Effector memory CD4-positive, alpha-beta T cell (primary cell): ENCODE results near the gene CUEDC1.
A peak's percentile ranks its signal among the peaks of the same experiment; 100 is the strongest.

Source experiments
- DNase-seq, 3 donors: peaks; one replicate each; pipeline ENCODE4 v3.0.0-alpha.2; 2020
- H3K27ac ChIP-seq: 2 replicates; pipeline ENCODE4 v1.7.0; 2013; ENCODE audit warnings: mild to moderate bottlenecking, low read length, moderate library complexity; ENCODE audit not compliant: insufficient read depth, poor library complexity, severe bottlenecking
- H3K27me3 ChIP-seq: replicated peaks from 2 replicates; pipeline ENCODE4 v1.7.0; 2013; ENCODE audit warnings: mild to moderate bottlenecking, low read length; ENCODE audit not compliant: insufficient read depth, control insufficient read depth, poor library complexity, severe bottlenecking
- H3K36me3 ChIP-seq: 2 replicates; pipeline ENCODE4 v1.7.0; 2013; ENCODE audit warnings: mild to moderate bottlenecking, low read length, moderate library complexity; ENCODE audit not compliant: control insufficient read depth, insufficient read depth
- H3K4me1 ChIP-seq: 2 replicates; pipeline ENCODE4 v1.7.0; 2013; ENCODE audit warnings: low read length, mild to moderate bottlenecking; ENCODE audit not compliant: control insufficient read depth, insufficient read depth, poor library complexity, severe bottlenecking
- H3K4me3 ChIP-seq: 2 replicates; pipeline ENCODE4 v1.7.0; 2013; ENCODE audit warnings: low read length, low read depth, mild to moderate bottlenecking; ENCODE audit not compliant: insufficient read depth, poor library complexity, severe bottlenecking
- H3K9me3 ChIP-seq: 2 replicates; pipeline ENCODE4 v1.7.0; 2013; ENCODE audit warnings: mild to moderate bottlenecking, low read length, moderate library complexity; ENCODE audit not compliant: control insufficient read depth

Gene CUEDC1

DNA sequence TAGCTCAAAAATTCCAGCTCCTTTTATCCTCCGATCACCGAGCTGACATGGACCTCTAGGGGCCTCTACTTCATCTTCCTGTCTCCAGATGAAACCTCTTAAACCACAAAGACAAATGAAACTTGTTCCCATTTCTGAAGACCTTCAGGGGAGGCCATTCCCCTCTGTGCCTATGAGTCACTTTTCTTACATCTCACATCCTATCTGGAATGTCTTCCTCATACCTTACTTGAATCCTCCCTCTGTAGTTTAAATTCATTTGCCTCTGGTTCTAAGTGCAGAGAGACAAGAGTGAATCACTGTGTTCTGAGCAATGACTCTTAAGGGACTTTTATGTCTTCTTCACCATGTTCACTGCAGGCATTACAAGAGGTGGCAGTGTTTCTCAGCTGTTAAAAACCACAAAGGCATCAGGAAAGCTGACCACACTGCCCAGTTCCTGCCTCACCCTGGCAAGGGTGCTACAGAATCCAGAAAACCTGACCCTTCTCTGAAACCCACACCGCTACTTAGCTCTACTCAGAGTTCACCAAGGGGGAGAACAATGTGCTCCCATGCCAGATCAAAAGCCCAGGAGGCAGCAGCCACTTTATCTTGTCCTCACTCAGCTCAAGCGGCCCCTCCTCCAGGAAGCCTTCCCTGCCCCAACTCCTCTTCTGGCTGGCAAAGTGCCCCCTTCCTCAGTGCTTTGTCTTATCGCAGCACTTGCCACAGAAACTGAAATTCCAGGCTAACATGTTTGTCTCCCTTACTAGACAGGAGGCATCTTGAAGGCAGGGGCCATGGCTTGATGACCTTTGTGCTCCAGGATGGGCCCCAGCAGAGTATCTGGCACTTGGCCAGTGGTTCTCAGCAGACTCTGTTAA is 6.4 kb downstream of the CUEDC1 start:
- DNase-seq, result no peak
- Histone ChIP-seq H3K27me3 (no peaks in the 10 kb centered on the region), H3K27ac (no peak overlapping the region), H3K4me1 (peaks cover 3% of the 10 kb centered on the region), H3K36me3 (no peaks in the 10 kb centered on the region), H3K9me3 (no peaks in the 10 kb centered on the region), H3K4me3 (no peak overlapping the region)

DNA sequence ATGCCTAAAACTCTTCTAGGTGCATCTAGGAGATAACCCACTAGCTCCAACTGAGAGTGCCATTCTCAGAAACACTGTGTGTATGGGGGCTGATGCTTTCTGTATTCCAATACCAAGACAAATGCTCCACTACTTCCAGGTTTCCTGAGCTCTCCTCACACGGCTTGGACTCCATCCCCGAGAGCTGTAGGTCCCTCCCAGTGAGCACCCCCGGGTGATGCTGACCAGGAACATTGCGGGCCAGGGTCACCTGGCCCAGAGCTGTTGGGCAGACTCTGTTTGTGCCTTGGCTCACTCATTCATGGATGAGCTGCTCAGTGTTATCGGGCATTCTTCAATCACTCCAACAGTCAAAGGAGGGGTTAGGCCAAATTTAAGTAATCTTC is 7.0 kb downstream of the CUEDC1 start:
- Histone ChIP-seq H3K4me3 (no peak overlapping the region), H3K27ac (no peak overlapping the region), H3K36me3 (no peaks in the 10 kb centered on the region), H3K4me1 (peaks cover 3% of the 10 kb centered on the region), H3K9me3 (no peaks in the 10 kb centered on the region), H3K27me3 (no peaks in the 10 kb centered on the region)
- DNase-seq, result no peak

DNA sequence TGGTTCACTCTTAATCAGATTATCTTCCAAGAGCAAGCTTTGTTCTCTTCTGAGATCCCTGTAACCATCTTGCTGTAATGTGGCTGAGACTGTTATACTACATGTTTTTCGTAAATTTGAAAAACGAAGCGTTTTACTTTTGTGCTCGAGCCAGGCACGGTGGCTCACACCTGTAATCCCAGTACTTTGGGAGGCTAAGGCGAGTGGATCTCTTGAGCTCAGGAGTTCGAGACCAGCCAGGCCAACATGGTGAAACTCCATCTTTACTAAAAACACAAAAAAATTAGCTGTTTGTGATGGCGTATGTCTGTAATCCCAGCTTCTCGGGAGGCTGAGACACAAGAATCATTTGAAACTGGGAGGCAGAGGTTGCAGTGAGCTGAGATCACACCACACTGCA is 7.8 kb downstream of the CUEDC1 start:
- H3K27ac ChIP-seq, result no peak overlapping the region
- no peaks in the 10 kb centered on the region for H3K9me3 ChIP-seq
- no peak for DNase-seq
- no peaks in the 10 kb centered on the region for H3K27me3 ChIP-seq
- no peaks in the 10 kb centered on the region for H3K36me3 ChIP-seq
- H3K4me1 ChIP-seq, result peaks cover 3% of the 10 kb centered on the region
- no peak overlapping the region for H3K4me3 ChIP-seq

GRCh38 chr17:57946798-57947358 is 8.3 kb downstream of the CUEDC1 start:
- H3K36me3 ChIP-seq, result no peaks in the 10 kb centered on the region
- H3K27ac ChIP-seq, result no peak overlapping the region
- H3K4me3 ChIP-seq, result peak overlapping the region; percentile 44
- DNase-seq, result no peak
- no peaks in the 10 kb centered on the region for H3K27me3 ChIP-seq
- peaks cover 3% of the 10 kb centered on the region for H3K4me1 ChIP-seq
- H3K9me3 ChIP-seq, result no peaks in the 10 kb centered on the region

- no peak for DNase-seq
- Histone ChIP-seq H3K36me3 (no peaks in the 10 kb centered on the region), H3K4me1 (peaks cover 3% of the 10 kb centered on the region), H3K9me3 (no peaks in the 10 kb centered on the region), H3K27me3 (no peaks in the 10 kb centered on the region), H3K4me3 (peak overlapping the region; percentile 44), H3K27ac (no peak overlapping the region)
Observed at GRCh38 chr17:57945996-57946797, 9.0 kb downstream of the CUEDC1 start.

DNA sequence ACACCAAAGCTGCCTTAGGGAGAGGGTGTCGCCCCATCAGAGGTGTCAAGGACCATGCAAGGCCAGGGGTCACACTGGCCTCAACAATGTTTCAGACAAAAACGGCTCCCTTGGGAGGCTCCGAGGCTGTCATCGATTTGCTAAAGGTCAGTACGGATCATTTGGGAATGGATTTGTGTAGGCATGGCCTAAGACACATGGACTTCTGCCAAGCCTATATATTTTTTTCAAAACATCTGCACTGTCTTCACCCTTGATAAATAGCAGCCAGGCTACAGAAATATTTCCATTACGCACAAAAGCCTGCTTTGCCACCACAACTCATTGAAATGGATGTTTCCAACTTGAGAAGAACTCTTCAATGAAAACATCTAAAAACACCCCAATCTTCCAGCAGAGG is 10.3 kb downstream of the CUEDC1 start:
- DNase-seq, result no peak
- Histone ChIP-seq H3K9me3 (no peaks in the 10 kb centered on the region), H3K27me3 (no peaks in the 10 kb centered on the region), H3K36me3 (no peaks in the 10 kb centered on the region), H3K4me1 (peaks cover 3% of the 10 kb centered on the region), H3K27ac (no peak overlapping the region), H3K4me3 (no peak overlapping the region)

DNA sequence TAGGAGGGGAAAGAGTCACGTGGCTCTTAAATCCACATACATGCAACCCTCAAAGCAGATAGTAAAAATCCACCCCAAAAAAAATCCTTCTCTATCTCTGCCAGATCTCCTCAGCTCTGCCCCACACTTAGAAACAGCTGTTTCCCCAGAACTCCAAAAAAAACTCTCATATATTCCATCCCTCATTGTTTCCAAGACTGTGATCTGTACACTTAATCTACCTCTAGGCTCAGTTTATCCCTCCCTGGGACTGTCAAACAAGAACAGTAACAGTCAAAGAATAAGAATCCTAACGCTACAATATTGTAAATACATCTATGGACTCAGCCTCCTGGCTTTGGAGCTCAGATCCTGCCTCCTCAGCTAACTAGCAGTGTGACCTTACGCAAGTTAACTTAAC is 11.6 kb downstream of the CUEDC1 start:
- H3K4me1 ChIP-seq, result peaks cover 3% of the 10 kb centered on the region
- H3K27ac ChIP-seq, result no peak overlapping the region
- no peaks in the 10 kb centered on the region for H3K27me3 ChIP-seq

GRCh38 chr17:57943140-57943539 is 12.1 kb downstream of the CUEDC1 start:
- Histone ChIP-seq H3K4me3 (no peak overlapping the region), H3K27ac (no peak overlapping the region), H3K36me3 (no peaks in the 10 kb centered on the region), H3K27me3 (no peaks in the 10 kb centered on the region), H3K9me3 (no peaks in the 10 kb centered on the region), H3K4me1 (peaks cover 3% of the 10 kb centered on the region)
- no peak for DNase-seq

More for the DNA sequence above, 11.6 kb downstream of the CUEDC1 start:
- H3K4me3 ChIP-seq, result no peak overlapping the region
- no peaks in the 10 kb centered on the region for H3K36me3 ChIP-seq
- no peaks in the 10 kb centered on the region for H3K9me3 ChIP-seq
- DNase-seq, result no peak

GRCh38 chr17:57941384-57942370 is 13.5 kb downstream of the CUEDC1 start:
- Histone ChIP-seq H3K4me3 (no peak overlapping the region), H3K27me3 (no peaks in the 10 kb centered on the region), H3K36me3 (no peaks in the 10 kb centered on the region), H3K27ac (no peak overlapping the region), H3K4me1 (peaks cover under 1% of the 10 kb centered on the region), H3K9me3 (no peaks in the 10 kb centered on the region)
- DNase-seq, result no peak
